HG02588 (cell line): ENCODE data around the gene RIMS1.

Experiments used
- ATAC-seq: cut with Tn5 transposase; IDR thresholded peaks from one replicate; pipeline ENCODE4 v1.9.1; 2021; ENCODE audit warnings: mild to moderate bottlenecking, moderate library complexity; ENCODE audit not compliant: unreplicated experiment

Gene RIMS1

GRCh38 chr6:71886184-71887005, at the start of gene RIMS1:
Gene RIMS1, plus strand, starts transcription at chr6:71886550. Its CDS starts 474 bp downstream, at chr6:71887024.
- peak; percentile 83 for ATAC-seq

DNA sequence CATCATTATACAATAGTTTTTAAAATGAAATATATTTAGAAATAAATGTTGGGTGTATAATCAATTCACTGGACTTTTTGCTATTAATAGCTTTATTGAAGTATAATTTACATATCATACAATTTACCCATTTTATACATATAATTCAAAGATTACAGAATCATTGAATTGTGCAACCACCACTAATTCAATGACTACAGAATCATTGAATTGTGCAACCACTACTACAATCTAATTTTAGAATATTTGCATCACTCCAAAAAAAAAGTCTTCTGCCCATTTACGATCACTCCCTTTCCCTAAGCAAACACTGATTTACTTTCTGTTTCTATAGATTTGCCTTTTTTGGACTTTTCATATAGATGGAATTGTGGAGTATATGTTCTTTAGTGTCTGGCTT, 35.1 kb upstream of the RIMS1 start:
- no peak for ATAC-seq

DNA sequence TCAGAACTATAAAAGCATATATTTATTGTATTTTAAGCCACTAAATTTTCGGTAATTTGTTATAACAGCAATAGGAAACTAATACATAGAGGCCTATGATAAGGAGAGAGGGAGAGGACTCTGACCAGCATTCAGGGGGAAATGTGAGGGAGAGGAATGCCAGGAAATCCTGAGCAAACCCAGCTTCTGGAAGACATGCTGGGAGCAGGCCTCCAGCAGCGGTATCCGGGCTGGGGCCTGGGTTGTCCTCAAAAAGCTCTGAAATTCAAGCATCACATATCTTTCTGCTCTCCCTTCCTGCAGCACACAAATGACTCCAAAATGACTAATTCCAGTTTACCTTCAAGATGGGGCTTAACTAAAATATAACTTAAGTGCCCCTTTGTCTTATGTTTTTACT, 33.4 kb upstream of the RIMS1 start:
- no peak for ATAC-seq

GRCh38 chr6:71855406-71855805, 30.9 kb upstream of the RIMS1 start:
- ATAC-seq, result no peak

- no peak for ATAC-seq
Observed at GRCh38 chr6:71879016-71879415, 7.3 kb upstream of the RIMS1 start.

DNA sequence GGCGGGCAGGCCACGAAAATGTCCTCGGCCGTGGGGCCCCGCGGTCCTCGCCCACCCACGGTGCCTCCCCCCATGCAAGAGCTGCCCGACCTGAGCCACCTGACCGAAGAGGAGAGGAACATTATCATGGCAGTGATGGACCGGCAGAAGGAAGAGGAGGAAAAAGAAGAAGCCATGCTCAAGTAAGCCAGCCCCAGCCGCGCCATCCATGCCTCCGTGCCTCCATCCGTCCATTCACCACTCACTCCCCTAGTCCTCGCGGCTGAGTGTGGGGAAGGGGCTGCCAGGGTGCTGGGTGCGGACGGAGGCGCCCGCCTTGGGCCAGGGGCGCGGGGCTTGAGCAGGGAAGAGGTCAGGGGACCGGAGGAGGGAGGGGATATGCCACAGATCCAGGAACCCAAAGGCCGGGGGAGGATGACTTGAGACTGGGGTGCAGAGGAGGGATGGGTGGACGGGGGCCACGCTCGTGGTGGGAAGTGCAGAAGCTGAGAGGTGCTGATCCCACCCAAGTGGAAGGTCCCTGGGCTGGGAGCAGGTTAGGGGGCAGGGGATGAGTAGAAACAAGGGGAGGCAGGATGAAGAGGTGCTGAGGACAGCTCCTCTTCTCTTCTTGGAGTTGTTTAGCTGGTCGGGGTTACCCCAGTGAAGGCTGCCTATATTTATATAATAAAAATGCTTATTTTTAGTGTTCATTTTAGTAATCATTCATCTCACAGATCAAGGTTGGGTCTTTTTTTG, 825 bp downstream of the RIMS1 start:
- peak; percentile 7 for ATAC-seq

- ATAC-seq, result no peak
Observed at GRCh38 chr6:71887744-71888230, 1.4 kb downstream of the RIMS1 start.

- no peak for ATAC-seq
Observed at GRCh38 chr6:71888756-71889340, 2.5 kb downstream of the RIMS1 start.

- no peak for ATAC-seq
Observed at GRCh38 chr6:71889366-71889765, 3.0 kb downstream of the RIMS1 start.

GRCh38 chr6:71892641-71893040, 6.3 kb downstream of the RIMS1 start:
- ATAC-seq, result no peak

- no peak for ATAC-seq
Observed at GRCh38 chr6:71900642-71901041, 14.3 kb downstream of the RIMS1 start.

DNA sequence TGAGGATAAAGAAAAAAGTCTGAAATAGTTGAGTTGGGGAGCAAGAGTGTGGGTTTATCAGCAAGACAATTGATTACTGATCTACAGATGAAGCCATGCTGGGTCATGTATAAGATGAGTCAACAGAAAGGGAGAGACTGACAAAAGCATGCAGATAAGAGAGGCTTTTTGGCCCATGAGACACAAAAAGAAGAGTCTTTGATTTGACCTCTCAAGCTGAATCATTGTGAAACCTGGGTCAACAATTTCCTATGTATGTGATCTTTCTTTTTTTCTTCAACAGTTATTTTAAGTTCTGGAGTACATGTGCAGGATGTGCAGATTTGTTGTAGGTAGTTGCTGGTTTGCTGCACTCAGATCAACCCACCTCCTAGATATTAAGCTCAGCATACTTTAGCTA, 15.9 kb downstream of the RIMS1 start:
- ATAC-seq, result peak; percentile 69

- ATAC-seq, result no peak
Observed at GRCh38 chr6:71906813-71907212, 20.5 kb downstream of the RIMS1 start.

GRCh38 chr6:71908162-71908765, 21.9 kb downstream of the RIMS1 start:
- ATAC-seq, result peak; percentile 72

GRCh38 chr6:71913444-71914234, 27.3 kb downstream of the RIMS1 start:
- ATAC-seq, result no peak

DNA sequence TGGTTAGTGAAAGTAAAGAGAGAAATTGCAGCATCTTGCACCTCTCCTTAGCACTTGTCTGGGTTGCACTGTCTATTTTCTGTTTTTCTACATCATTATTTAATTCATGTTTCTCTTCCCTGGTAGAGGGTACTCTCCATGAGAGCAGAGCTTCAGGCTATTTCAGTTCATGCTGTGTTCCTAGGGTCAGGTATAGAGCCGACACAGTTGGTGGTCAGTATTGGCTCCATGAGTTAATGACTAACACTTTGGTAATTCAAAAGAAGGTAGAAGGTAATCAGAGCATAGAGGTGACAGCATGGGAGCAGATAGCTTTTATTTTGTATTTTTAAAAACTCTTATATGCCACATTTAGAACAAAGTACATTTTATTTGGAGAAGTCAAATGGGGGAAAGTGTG, 42.7 kb downstream of the RIMS1 start:
- no peak for ATAC-seq

DNA sequence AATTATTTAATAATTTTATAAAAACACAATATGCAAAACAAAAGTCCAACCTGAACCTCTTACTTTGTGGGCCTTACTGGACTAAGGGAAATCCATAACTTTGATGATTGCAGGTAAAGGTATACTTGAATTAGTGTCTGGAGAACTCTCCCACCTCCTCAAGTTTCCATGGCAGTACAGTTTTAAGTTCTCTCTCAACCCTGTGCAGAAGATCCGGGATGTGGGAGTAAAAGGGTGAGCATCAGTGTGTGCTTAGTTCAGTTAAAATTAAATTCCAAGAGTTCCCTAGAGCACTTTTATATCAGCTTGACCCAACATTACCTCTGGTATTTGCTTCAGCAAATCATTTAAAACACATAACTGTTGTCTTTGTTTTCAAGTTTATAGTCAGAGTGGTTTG, 47.5 kb downstream of the RIMS1 start:
- ATAC-seq, result no peak

DNA sequence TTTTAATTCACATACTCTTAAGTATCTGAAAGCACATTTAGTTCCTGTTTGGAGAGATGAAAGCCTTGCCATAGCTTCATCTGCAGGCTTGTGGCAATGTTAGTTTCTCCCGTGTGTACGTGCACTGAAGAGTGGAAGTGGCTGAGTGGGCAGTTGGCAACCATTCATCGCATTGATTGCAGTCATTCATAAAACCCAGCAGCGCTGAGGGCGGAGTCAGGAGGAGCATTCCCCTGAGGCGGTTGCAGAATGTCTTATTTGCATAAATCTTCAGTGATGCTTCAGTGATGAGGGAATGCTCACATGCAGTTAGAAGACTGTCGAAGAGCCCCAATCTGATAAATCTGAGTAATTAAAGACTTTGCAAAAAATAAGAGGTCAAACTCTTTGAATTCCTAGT, 79.1 kb downstream of the RIMS1 start:
- ATAC-seq, result no peak

DNA sequence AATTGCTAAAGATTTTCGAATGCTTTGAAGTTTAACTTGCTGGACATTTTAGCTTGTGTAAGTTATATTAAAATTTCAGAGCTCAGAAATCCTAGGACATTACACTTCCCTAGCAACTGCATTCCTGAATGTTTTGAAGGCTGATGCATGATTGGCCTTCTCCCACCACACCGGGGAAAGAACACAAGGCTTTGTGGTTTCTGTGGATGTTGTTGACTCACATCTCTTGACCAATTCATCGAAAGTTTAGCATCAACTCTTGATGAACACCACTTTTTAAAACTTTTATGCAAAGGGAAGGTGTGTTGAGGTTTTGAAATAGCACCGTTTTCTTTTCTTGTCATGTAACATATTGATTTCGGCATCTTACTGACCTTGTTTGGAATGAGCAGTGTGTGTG, 81.1 kb downstream of the RIMS1 start:
- no peak for ATAC-seq

DNA sequence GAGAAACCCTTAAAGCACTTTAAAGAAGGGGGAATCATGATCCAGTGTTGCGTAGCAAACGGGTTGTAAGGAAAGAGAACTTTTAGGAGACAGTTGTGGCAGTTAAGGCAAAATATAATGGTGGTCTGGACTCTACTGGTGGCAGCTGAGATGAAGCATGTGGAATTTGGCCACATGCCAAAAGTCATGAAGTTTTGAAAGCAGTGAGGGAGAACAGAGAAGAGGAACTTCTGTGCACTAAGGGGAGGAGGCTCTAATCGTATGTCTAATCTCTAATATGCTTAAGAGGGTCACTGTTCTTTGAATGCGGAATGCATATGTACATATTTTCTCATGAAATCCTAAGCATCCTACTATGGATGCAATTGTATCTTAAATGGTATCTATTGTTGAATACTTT, 91.5 kb downstream of the RIMS1 start:
- ATAC-seq, result no peak

- no peak for ATAC-seq
Observed at GRCh38 chr6:71979911-71980310, 93.6 kb downstream of the RIMS1 start.
